Measurements from ENCODE around the gene CLRN1. TPM values are rescaled to one million over a fixed set of nuclear protein-coding genes. Genes with fewer than 3 reads are reported as not detected.

CLRN1 gene
- total RNA-seq, 2 experiments from 2014 or later: not detected

DNA sequence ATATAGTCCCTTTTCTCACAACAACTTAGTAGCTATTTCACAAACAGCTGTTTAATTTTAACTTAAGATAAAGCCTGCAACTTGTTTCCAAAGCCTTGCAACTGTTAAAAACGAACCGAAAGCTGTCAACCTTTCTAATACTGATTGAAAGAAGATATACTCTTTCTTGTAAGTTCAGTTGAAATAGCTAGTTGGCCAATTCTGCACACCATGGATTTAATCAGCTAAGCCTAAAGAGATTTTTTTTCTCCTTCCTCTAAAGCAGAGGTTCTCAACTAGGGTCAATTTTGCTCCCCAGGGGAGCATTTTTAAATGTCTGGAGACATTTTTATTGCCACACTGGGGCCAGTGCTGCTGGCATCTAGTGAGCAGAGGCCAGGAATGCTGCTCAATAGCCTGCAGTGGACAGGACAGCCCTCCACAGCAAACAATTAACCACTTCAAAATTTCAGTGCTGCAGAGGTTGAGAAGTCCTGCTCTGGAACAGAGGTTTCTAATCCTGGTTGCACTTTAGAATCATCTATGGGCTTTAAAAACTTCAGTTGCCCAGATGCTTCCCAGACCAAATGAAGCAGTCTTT, 93.4 kb downstream of the CLRN1 start:
- Histone ChIP-seq H2AFZ (ENCODE audit: low read length) (no peak overlapping the region), H3K4me2 (ENCODE audit: low read length) (no peak overlapping the region), H3K4me3 (ENCODE audit: low read depth, low read length, poor library complexity, severe bottlenecking) (no peak overlapping the region), H3K9me2 (ENCODE audit: insufficient read depth, low read length) (no peaks in the 10 kb centered on the region), H3K36me3 (ENCODE audit: insufficient read depth, low read length) (no peaks in the 10 kb centered on the region), H3K4me1 (ENCODE audit: insufficient read depth, low read length, poor library complexity, severe bottlenecking) (no peaks in the 10 kb centered on the region), H4K20me1 (ENCODE audit: insufficient read depth, low read length) (no peaks in the 10 kb centered on the region), H3K79me2 (ENCODE audit: insufficient read depth, low read depth, low read length) (no peaks in the 10 kb centered on the region), H3K9me3 (ENCODE audit: low read length) (no peaks in the 10 kb centered on the region), H3K27ac (ENCODE audit: low read depth, low read length, poor library complexity, severe bottlenecking) (no peak overlapping the region)
- ChIA-PET POLR2A (interaction anchor here (1.2 kb wide), 1 partner anchor 10 kb away, joined by 4 read pairs; no protein-coding TSS in a partner anchor), CTCF (ENCODE audit: unreplicated experiment) (no interaction called here)
- intact Hi-C loops (cut with micrococcal nuclease; ENCODE audit: unreplicated experiment): no loop called here
- no peak for DNase-seq (ENCODE audit: low spot score)
- TF ChIP-seq CTCF (conservative IDR thresholded peaks at IDR 0.05; ENCODE audit: low read length) (no peak), EZH2phosphoT487 (IDR thresholded peaks at IDR 0.05; ENCODE audit: borderline replicate concordance, low read depth, low read length) (no peak)
- no TSS peak for BruUV-seq (replicated peaks)

DNA sequence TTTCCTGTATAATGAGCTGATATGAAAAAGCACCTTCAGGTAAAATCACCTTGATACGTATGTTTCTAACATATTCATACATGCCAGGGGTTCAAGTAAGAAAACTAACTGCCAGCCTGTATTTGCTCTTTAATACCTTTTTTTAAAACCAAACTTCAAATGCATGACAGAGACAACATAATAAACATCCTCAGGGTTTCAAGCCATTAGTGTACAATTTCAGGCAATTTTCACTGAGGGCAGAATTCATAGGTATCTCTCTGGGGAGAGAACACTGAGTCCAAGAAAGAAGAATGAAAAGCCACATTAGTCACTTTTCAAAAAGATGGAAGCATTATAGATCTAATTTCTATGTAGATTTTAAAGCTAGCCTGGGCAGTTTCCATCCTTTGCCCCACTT, 94.2 kb downstream of the CLRN1 start:
- Histone ChIP-seq H3K36me3 (ENCODE audit: insufficient read depth, low read length) (no peaks in the 10 kb centered on the region), H3K27ac (ENCODE audit: low read depth, low read length, poor library complexity, severe bottlenecking) (no peak overlapping the region), H3K9me3 (ENCODE audit: low read length) (no peaks in the 10 kb centered on the region), H4K20me1 (ENCODE audit: insufficient read depth, low read length) (no peaks in the 10 kb centered on the region), H3K9me2 (ENCODE audit: insufficient read depth, low read length) (no peaks in the 10 kb centered on the region), H3K79me2 (ENCODE audit: insufficient read depth, low read depth, low read length) (no peaks in the 10 kb centered on the region), H3K4me2 (ENCODE audit: low read length) (no peak overlapping the region), H2AFZ (ENCODE audit: low read length) (no peak overlapping the region), H3K4me3 (ENCODE audit: low read depth, low read length, poor library complexity, severe bottlenecking) (no peak overlapping the region), H3K4me1 (ENCODE audit: insufficient read depth, low read length, poor library complexity, severe bottlenecking) (no peaks in the 10 kb centered on the region)
- CTCF ChIA-PET (ENCODE audit: unreplicated experiment): no interaction called here
- POLR2A ChIA-PET: no interaction called here
- no peak for DNase-seq (ENCODE audit: low spot score)
- BruUV-seq (replicated peaks): no TSS peak
- TF ChIP-seq EZH2phosphoT487 (IDR thresholded peaks at IDR 0.05; ENCODE audit: borderline replicate concordance, low read depth, low read length) (no peak), CTCF (conservative IDR thresholded peaks at IDR 0.05; ENCODE audit: low read length) (no peak)
- intact Hi-C loops (cut with micrococcal nuclease; ENCODE audit: unreplicated experiment): no loop called here

DNA sequence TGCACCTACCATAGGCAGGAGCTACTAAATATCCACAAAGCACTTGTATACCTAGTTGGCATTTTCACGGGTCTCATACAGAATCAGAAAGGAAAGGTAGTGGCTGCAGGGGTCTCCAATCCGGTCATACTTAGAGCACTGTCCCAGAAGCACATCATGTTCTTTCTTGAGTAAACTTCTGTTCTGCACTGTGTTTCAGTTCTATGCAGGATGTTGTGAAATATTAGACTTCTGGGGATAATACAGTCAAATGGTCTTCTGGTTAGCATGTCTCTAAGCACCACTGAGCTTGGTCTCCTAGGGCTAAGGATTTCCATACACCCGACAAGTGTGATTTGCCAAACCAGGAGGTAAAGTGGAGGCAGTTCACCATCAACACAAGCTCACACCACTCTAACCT, 95.2 kb downstream of the CLRN1 start:
- Histone ChIP-seq H3K27ac (ENCODE audit: low read depth, low read length, poor library complexity, severe bottlenecking) (no peak overlapping the region), H3K9me2 (ENCODE audit: insufficient read depth, low read length) (no peaks in the 10 kb centered on the region), H3K4me2 (ENCODE audit: low read length) (no peak overlapping the region), H2AFZ (ENCODE audit: low read length) (no peak overlapping the region), H3K36me3 (ENCODE audit: insufficient read depth, low read length) (no peaks in the 10 kb centered on the region), H3K4me1 (ENCODE audit: insufficient read depth, low read length, poor library complexity, severe bottlenecking) (no peaks in the 10 kb centered on the region), H3K9me3 (ENCODE audit: low read length) (no peaks in the 10 kb centered on the region), H3K79me2 (ENCODE audit: insufficient read depth, low read depth, low read length) (no peaks in the 10 kb centered on the region), H3K4me3 (ENCODE audit: low read depth, low read length, poor library complexity, severe bottlenecking) (no peak overlapping the region), H4K20me1 (ENCODE audit: insufficient read depth, low read length) (no peaks in the 10 kb centered on the region)
- intact Hi-C loops (cut with micrococcal nuclease; ENCODE audit: unreplicated experiment): no loop called here
- BruUV-seq (replicated peaks): no TSS peak
- CTCF ChIA-PET (ENCODE audit: unreplicated experiment): no interaction called here
- DNase-seq (ENCODE audit: low spot score): no peak
- POLR2A ChIA-PET: interaction anchor here (0.6 to 1.1 kb wide), 2 partner anchors 11 to 384 kb away, joined by 3 read pairs; no protein-coding TSS in a partner anchor
- TF ChIP-seq EZH2phosphoT487 (IDR thresholded peaks at IDR 0.05; ENCODE audit: borderline replicate concordance, low read depth, low read length) (no peak), CTCF (conservative IDR thresholded peaks at IDR 0.05; ENCODE audit: low read length) (no peak)
